SK-N-SH treated with all-trans-retinoic acid at 6 μM for 48 hours (cell line): ENCODE measurements around the gene RASAL1.

Experiments used
- ARNTL ChIP-seq: fragments of 450-650 bp; formaldehyde crosslinking; IDR thresholded peaks from 2 replicates; pipeline ENCODE4 v1.5.0; 2020; ENCODE audit warnings: low read depth, mild to moderate bottlenecking, moderate library complexity, borderline replicate concordance
- GLIS3 ChIP-seq: fragments of 250-450 bp; sonication (Bioruptor Pico); IDR thresholded peaks from 2 replicates; pipeline ENCODE4 v1.5.0; 2020; ENCODE audit warnings: mild to moderate bottlenecking, moderate library complexity
- RARB ChIP-seq: fragments of 250-450 bp; sonication (Bioruptor Pico); IDR thresholded peaks from 2 replicates; pipeline ENCODE4 v1.8.0; 2021; ENCODE audit warnings: mild to moderate bottlenecking, moderate library complexity

DNA sequence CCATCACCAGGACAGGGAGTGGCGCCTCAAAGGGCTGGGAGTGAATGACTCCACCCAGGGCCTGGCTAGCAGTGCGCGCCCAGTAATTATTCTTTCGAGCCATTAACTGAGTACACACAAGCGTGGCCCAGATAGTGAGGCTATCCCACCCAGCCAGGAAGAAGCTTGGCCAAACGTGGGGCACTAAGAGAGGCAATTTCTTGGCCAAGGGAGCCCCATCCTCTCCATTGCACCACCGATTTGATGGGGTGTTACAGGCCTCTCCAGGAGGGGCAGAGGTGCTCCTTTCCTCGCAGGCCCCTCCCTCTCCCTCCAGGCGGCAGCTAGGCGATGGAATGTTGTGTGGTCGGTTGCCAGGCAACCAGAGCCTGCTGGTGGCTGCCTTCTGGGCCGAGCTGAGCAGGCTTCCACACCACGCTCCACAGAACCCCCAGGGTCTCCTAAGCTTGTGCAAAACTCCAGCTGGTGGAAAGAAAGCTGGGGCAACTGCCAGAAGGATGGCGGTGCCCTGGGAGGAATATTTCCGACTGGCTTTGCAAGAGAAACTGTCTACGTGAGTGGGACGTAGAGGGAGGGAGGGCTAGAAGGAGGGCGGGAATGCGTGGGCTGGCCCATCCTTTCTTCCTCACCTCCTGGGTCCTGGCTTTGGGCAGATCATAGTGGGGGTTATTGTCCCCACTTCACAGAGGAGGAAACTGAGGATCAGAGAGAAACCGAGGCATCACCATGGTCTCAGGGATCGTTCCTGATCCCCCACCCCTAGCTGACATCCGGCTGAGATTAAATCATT lies 14.0 kb upstream of the RASAL1 start, which contains the start of gene CFAP73:
- no peak for TF ChIP-seq GLIS3
- TF ChIP-seq ARNTL (CRISPR knock-in tag): no peak
- TF ChIP-seq RARB (CRISPR knock-in tag): no peak
